H9 (cell line): Measurements from ENCODE around the gene ARVCF. TPM values are rescaled to one million over a fixed set of nuclear protein-coding genes. Genes with fewer than 3 reads are reported as not detected.

Source experiments
- DNase-seq: peaks from one replicate; pipeline ENCODE4 v3.0.0-alpha.2; 2017
- H2AFZ ChIP-seq: one replicate; pipeline ENCODE4 v1.6.1; 2013; ENCODE audit warnings: mild to moderate bottlenecking, low read length, control low read depth, moderate library complexity
- H2AK5ac ChIP-seq: 2 replicates; pipeline ENCODE4 v1.6.1; 2013; ENCODE audit warnings: low read length, control low read depth, mixed read lengths; ENCODE audit not compliant: insufficient read length
- H2BK120ac ChIP-seq: one replicate; pipeline ENCODE4 v1.6.1; 2013; ENCODE audit warnings: low read depth, mild to moderate bottlenecking, low read length, control low read depth, inconsistent platforms; ENCODE audit not compliant: poor library complexity, severe bottlenecking
- H2BK12ac ChIP-seq: 2 replicates; pipeline ENCODE4 v1.6.1; 2013; ENCODE audit warnings: low read length, control low read depth, mixed read lengths, low read depth; ENCODE audit not compliant: insufficient read length
- H2BK15ac ChIP-seq: 2 replicates; pipeline ENCODE4 v1.6.1; 2013; ENCODE audit warnings: low read depth, low read length, control low read depth
- H2BK20ac ChIP-seq: one replicate; pipeline ENCODE4 v1.6.1; 2013; ENCODE audit warnings: low read depth, mild to moderate bottlenecking, low read length, control low read depth, inconsistent platforms; ENCODE audit not compliant: poor library complexity, severe bottlenecking
- H2BK5ac ChIP-seq: 2 replicates; pipeline ENCODE4 v1.6.1; 2013; ENCODE audit warnings: low read length, control low read depth, mixed read lengths; ENCODE audit not compliant: insufficient read length
- H3K14ac ChIP-seq: 2 replicates; pipeline ENCODE4 v1.6.1; 2013; ENCODE audit warnings: low read length, control low read depth; ENCODE audit not compliant: insufficient read depth
- H3K18ac ChIP-seq: 2 replicates; pipeline ENCODE4 v1.6.1; 2013; ENCODE audit warnings: low read depth, mild to moderate bottlenecking, mixed read lengths, low read length, control low read depth; ENCODE audit not compliant: insufficient read length
- H3K23ac ChIP-seq: 2 replicates; pipeline ENCODE4 v1.6.1; 2013; ENCODE audit warnings: low read length, control low read depth, mixed read lengths, low read depth; ENCODE audit not compliant: insufficient read length
- H3K23me2 ChIP-seq: 2 replicates; pipeline ENCODE4 v1.6.1; 2013; ENCODE audit warnings: low read depth, mild to moderate bottlenecking, mixed read lengths, low read length, control low read depth; ENCODE audit not compliant: insufficient read length, poor library complexity, severe bottlenecking
- H3K27ac ChIP-seq: 2 replicates; pipeline ENCODE4 v1.5.1; 2013; ENCODE audit warnings: low read length, control low read depth, mixed read lengths, low read depth; ENCODE audit not compliant: insufficient read length
- H3K27me3 ChIP-seq: 2 replicates; pipeline ENCODE4 v1.6.1; 2013; ENCODE audit warnings: low read length, control low read depth, inconsistent platforms; ENCODE audit not compliant: insufficient read depth
- H3K4ac ChIP-seq: 2 replicates; pipeline ENCODE4 v1.6.1; 2013; ENCODE audit warnings: low read depth, mild to moderate bottlenecking, control low read depth, inconsistent platforms, low read length, moderate library complexity
- H3K4me1 ChIP-seq: 2 replicates; pipeline ENCODE4 v1.6.1; 2013; ENCODE audit warnings: low read length, control low read depth, inconsistent platforms; ENCODE audit not compliant: insufficient read depth
- H3K4me2 ChIP-seq: 2 replicates; pipeline ENCODE4 v1.6.1; 2013; ENCODE audit warnings: low read length, control low read depth, mixed read lengths; ENCODE audit not compliant: insufficient read length, insufficient read depth
- H3K56ac ChIP-seq: 2 replicates; pipeline ENCODE4 v1.6.1; 2013; ENCODE audit warnings: low read depth, mild to moderate bottlenecking, mixed read lengths, low read length, control low read depth; ENCODE audit not compliant: insufficient read length
- H3K79me1 ChIP-seq: 2 replicates; pipeline ENCODE4 v1.6.1; 2013; ENCODE audit warnings: low read depth, mild to moderate bottlenecking, moderate library complexity, low read length, control low read depth, inconsistent platforms; ENCODE audit not compliant: insufficient read depth, poor library complexity, severe bottlenecking
- H3K79me2 ChIP-seq: 2 replicates; pipeline ENCODE4 v1.6.1; 2013; ENCODE audit warnings: low read length, control low read depth, inconsistent platforms; ENCODE audit not compliant: insufficient read depth
- H3K9ac ChIP-seq: 2 replicates; pipeline ENCODE4 v1.6.1; 2013; ENCODE audit warnings: low read length, control low read depth, mixed read lengths; ENCODE audit not compliant: insufficient read length; ENCODE audit errors: extremely low read depth
- H3K9me3 ChIP-seq: one replicate; pipeline ENCODE4 v1.6.1; 2013; ENCODE audit warnings: low read depth, low read length, inconsistent platforms; ENCODE audit not compliant: control insufficient read depth
- H3T11ph ChIP-seq: one replicate; pipeline ENCODE4 v1.6.1; 2013; ENCODE audit warnings: mild to moderate bottlenecking, low read length, control low read depth, inconsistent platforms
- H4K20me1 ChIP-seq: one replicate; pipeline ENCODE4 v1.6.1; 2013; ENCODE audit not compliant: control insufficient read depth, insufficient read length, insufficient read depth
- H4K5ac ChIP-seq: 2 replicates; pipeline ENCODE4 v1.6.1; 2013; ENCODE audit warnings: low read depth, mild to moderate bottlenecking, mixed read lengths, low read length, control low read depth; ENCODE audit not compliant: insufficient read length
- H4K8ac ChIP-seq: replicated peaks from 2 replicates; pipeline ENCODE4 v1.6.1; 2013; ENCODE audit warnings: low read length, control low read depth, mixed read lengths, low read depth; ENCODE audit not compliant: insufficient read length
- H4K91ac ChIP-seq: 2 replicates; pipeline ENCODE4 v1.6.1; 2013; ENCODE audit warnings: low read depth, mild to moderate bottlenecking, moderate library complexity, mixed read lengths, low read length, control low read depth; ENCODE audit not compliant: insufficient read length
- H3K27ac Mint-ChIP-seq, 3 experiments: 2 replicates in 2 of 3; 3 replicates in 1 of 3; pipeline ENCODE4 v1.8.0; 2020 to 2021; ENCODE audit warnings: mixed read lengths in 3 of 3, mild to moderate bottlenecking in 1 of 3, moderate library complexity in 1 of 3
- H3K27me3 Mint-ChIP-seq: 2 replicates; pipeline ENCODE4 v1.8.0; 2021; ENCODE audit warnings: low read depth, mild to moderate bottlenecking, moderate library complexity, mixed read lengths
- H3K36me3 Mint-ChIP-seq, 3 experiments: 2 replicates in 2 of 3; 3 replicates in 1 of 3; pipeline ENCODE4 v1.8.0; 2020 to 2021; ENCODE audit warnings: low read depth in 3 of 3, mixed read lengths in 3 of 3; ENCODE audit not compliant: insufficient read depth in 1 of 3
- H3K4me1 Mint-ChIP-seq, 2 experiments: 2 replicates each; pipeline ENCODE4 v1.8.0; 2020; ENCODE audit warnings: mixed read lengths in 2 of 2
- H3K4me3 Mint-ChIP-seq, 2 experiments: 2 replicates in 1 of 2; 3 replicates in 1 of 2; pipeline ENCODE4 v1.8.0; 2020 to 2021; ENCODE audit warnings: mild to moderate bottlenecking in 2 of 2, mixed read lengths in 2 of 2, moderate library complexity in 1 of 2
- H3K9me3 Mint-ChIP-seq, 2 experiments: 2 replicates in 1 of 2; 3 replicates in 1 of 2; pipeline ENCODE4 v1.8.0; 2020; ENCODE audit warnings: mild to moderate bottlenecking in 2 of 2, mixed read lengths in 2 of 2, moderate library complexity in 1 of 2
- CTCF ChIP-seq: fragments of 200-600 bp; sonication (generic); conservative IDR thresholded peaks from 3 replicates; pipeline ENCODE4 v1.8.0; 2021; ENCODE audit warnings: antibody characterized with exemption, mild to moderate bottlenecking
- WGBS: extraction: QIAGEN DNeasy Blood & Tissue Kit; methylation state at CpG from one replicate; pipeline ENCODE4 v1.1.7; 2013; ENCODE audit warnings: missing lambda C conversion rate, low lambda C conversion rate, mixed read lengths; ENCODE audit not compliant: insufficient read length; ENCODE audit errors: extremely low coverage; 5-methylcytosine and 5-hydroxymethylcytosine counted together
- total RNA-seq: library from RNA; stranded (reverse); gene quantifications from 2 replicates; pipeline ENCODE4 v1.2.1, GENCODE V29; 2021

ARVCF gene
- total RNA-seq, 1 experiment from 2014 or later: 40.7 TPM

GRCh38 chr22:19943082-19944026, 73.3 kb downstream of the ARVCF start:
- no peak overlapping the region for H4K8ac ChIP-seq
- no peak overlapping the region for H2AFZ ChIP-seq
- H3K9ac ChIP-seq: no peak overlapping the region
- H3K23ac ChIP-seq: no peak overlapping the region
- H3K9me3 ChIP-seq: no peaks in the 10 kb centered on the region
- H4K5ac ChIP-seq: no peak overlapping the region
- Mint-ChIP-seq H3K27me3 (no peaks in the 10 kb centered on the region; the same call in 1 of the 2 replicates), H3K4me1 (peaks cover 32 to 33% of the 10 kb centered on the region in 2 experiments), H3K9me3 (no peaks in the 10 kb centered on the region), H3K36me3 (peaks cover 1 to 9% (median 5%) of the 10 kb centered on the region in 3 experiments; a peak in 5 of 7 replicates), H3K27ac (peak overlapping the region; percentile 47 to 97 (median 68); a peak in 5 of 7 replicates), H3K4me3 (peak overlapping the region in 1 of 2 experiments; percentile 88; a peak in 2 of 5 replicates)
- H2BK5ac ChIP-seq: no peak overlapping the region
- no peak overlapping the region for H2BK15ac ChIP-seq
- no peak overlapping the region for H3K56ac ChIP-seq
- no peak overlapping the region for H2BK12ac ChIP-seq
- H2BK20ac ChIP-seq: no peak overlapping the region
- peak overlapping the region; percentile 40 for H3K18ac ChIP-seq
- no peak overlapping the region for H3K4ac ChIP-seq
- H4K91ac ChIP-seq: no peak overlapping the region
- no peak overlapping the region for H3K4me2 ChIP-seq
- H4K20me1 ChIP-seq: no peaks in the 10 kb centered on the region
- H2BK120ac ChIP-seq: no peak overlapping the region
- H2AK5ac ChIP-seq: no peak overlapping the region
- DNase-seq: peak; percentile 35
- no peak overlapping the region for H3K27ac ChIP-seq
- no peaks in the 10 kb centered on the region for H3K23me2 ChIP-seq
- no peaks in the 10 kb centered on the region for H3K79me1 ChIP-seq
- H3K79me2 ChIP-seq: no peaks in the 10 kb centered on the region
- no CpG with 5 or more reads among the region's 11 CpGs for WGBS
- peaks cover 2% of the 10 kb centered on the region; the same call in 1 of the 2 replicates for H3K4me1 ChIP-seq
- peak; percentile 25; the same call in 1 of the 3 replicates for TF ChIP-seq CTCF
- H3K14ac ChIP-seq: peak overlapping the region; percentile 0
- H3K27me3 ChIP-seq: no peaks in the 10 kb centered on the region
- no peak overlapping the region for H3T11ph ChIP-seq
